T-helper 2 cell treated with Interferon-gamma antibody and Interleukin-4, amounts not matched to agents 100 ng/mL and 5 ng/mL, for 36 hours (primary cell): ENCODE measurements around the gene RDX. TPM values are rescaled to one million over a fixed set of nuclear protein-coding genes. Genes with fewer than 3 reads are reported as not detected.

Source experiments
- intact Hi-C: fragments of 100-400 bp; cut with micrococcal nuclease; formaldehyde crosslinking; loops from one replicate; pipeline ENCODE4 v1.15.1; 2023
- total RNA-seq: library from RNA; stranded (reverse); gene quantifications from 2 replicates; pipeline ENCODE4 v1.2.3, GENCODE V29; 2022

RDX gene
- total RNA-seq, 1 donor from 2014 or later = 47.3 TPM

GRCh38 chr11:110174645-110175310 is 121.6 kb downstream of the RDX start:
- intact Hi-C loops = loop anchor here (1.0 to 2.0 kb wide), 2 partner anchors 18 to 228 kb away; no protein-coding TSS in a partner anchor

GRCh38 chr11:110173811-110174644 is 122.4 kb downstream of the RDX start:
- intact Hi-C loops = loop anchor here (1.0 to 2.0 kb wide), 2 partner anchors 19 to 228 kb away; no protein-coding TSS in a partner anchor

GRCh38 chr11:110172468-110173065 is 123.8 kb downstream of the RDX start:
- intact Hi-C loops = no loop called here

GRCh38 chr11:110169738-110170137 is 126.7 kb downstream of the RDX start:
- intact Hi-C loops = no loop called here

- intact Hi-C loops = no loop called here
Measured at GRCh38 chr11:110168033-110168803, 128.2 kb downstream of the RDX start.

GRCh38 chr11:110165039-110165925 is 131.1 kb downstream of the RDX start:
- intact Hi-C loops = no loop called here

GRCh38 chr11:110162216-110162615 is 134.2 kb downstream of the RDX start:
- intact Hi-C loops = no loop called here

- intact Hi-C loops = no loop called here
Measured at GRCh38 chr11:110161061-110161460, 135.4 kb downstream of the RDX start.

GRCh38 chr11:110160437-110160836 is 136.0 kb downstream of the RDX start:
- intact Hi-C loops = no loop called here

GRCh38 chr11:110160016-110160415 is 136.4 kb downstream of the RDX start:
- intact Hi-C loops = no loop called here

- intact Hi-C loops = no loop called here
Measured at GRCh38 chr11:110159476-110159875, 136.9 kb downstream of the RDX start.

GRCh38 chr11:110158317-110159200 is 137.9 kb downstream of the RDX start:
- intact Hi-C loops = no loop called here

GRCh38 chr11:110156503-110156902 is 139.9 kb downstream of the RDX start:
- intact Hi-C loops = no loop called here

- intact Hi-C loops = no loop called here
Measured at GRCh38 chr11:110153474-110153873, 142.9 kb downstream of the RDX start.

GRCh38 chr11:110152199-110152598 is 144.2 kb downstream of the RDX start:
- intact Hi-C loops = no loop called here

- intact Hi-C loops = no loop called here
Measured at GRCh38 chr11:110148775-110149744, 147.4 kb downstream of the RDX start.

- intact Hi-C loops = no loop called here
Measured at GRCh38 chr11:110147962-110148709, 148.3 kb downstream of the RDX start.
